ENCODE measurements around the gene DPH3. TPM values are rescaled to one million over a fixed set of nuclear protein-coding genes. Genes with fewer than 3 reads are reported as not detected.

DPH3 gene
- total RNA-seq, 4 donors from 2014 or later = 17.8 to 33.8 (median 24.3) TPM

GRCh38 chr3:16243706-16244490 lies 20.8 kb downstream of the DPH3 start:
- TF ChIP-seq CTCF (IDR thresholded peaks at IDR 0.05) = no peak
- Histone ChIP-seq H3K27ac (no peak overlapping the region), H3K27me3 (no peaks in the 10 kb centered on the region), H3K4me3 (no peak overlapping the region), H3K36me3 (no peaks in the 10 kb centered on the region), H3K9me3 (no peaks in the 10 kb centered on the region), H3K4me1 (peaks cover 0 to 5% (median 2%) of the 10 kb centered on the region in 4 donors)
- DNase-seq = no peak

GRCh38 chr3:16242177-16242576 lies 22.6 kb downstream of the DPH3 start:
- DNase-seq = no peak

GRCh38 chr3:16241225-16241624 lies 23.5 kb downstream of the DPH3 start:
- Histone ChIP-seq H3K4me3 (no peak overlapping the region), H3K27me3 (no peaks in the 10 kb centered on the region), H3K4me1 (no peaks in the 10 kb centered on the region), H3K36me3 (no peaks in the 10 kb centered on the region), H3K27ac (no peak overlapping the region), H3K9me3 (no peaks in the 10 kb centered on the region)
- TF ChIP-seq POLR2A (IDR thresholded peaks at IDR 0.05) (no peak), CTCF (IDR thresholded peaks at IDR 0.05) (no peak)
- DNase-seq = no peak

More at GRCh38 chr3:16242177-16242576, 22.6 kb downstream of the DPH3 start:
- Histone ChIP-seq H3K27ac (no peak overlapping the region), H3K4me3 (no peak overlapping the region), H3K27me3 (no peaks in the 10 kb centered on the region), H3K36me3 (no peaks in the 10 kb centered on the region), H3K4me1 (no peaks in the 10 kb centered on the region), H3K9me3 (no peaks in the 10 kb centered on the region)
- TF ChIP-seq CTCF (IDR thresholded peaks at IDR 0.05) (no peak), POLR2A (IDR thresholded peaks at IDR 0.05) (no peak)

- H3K27me3 ChIP-seq = no peaks in the 10 kb centered on the region
- H3K36me3 ChIP-seq = no peaks in the 10 kb centered on the region
- DNase-seq = no peak
- H3K9me3 ChIP-seq = no peaks in the 10 kb centered on the region
- no peak overlapping the region for H3K4me3 ChIP-seq
- H3K27ac ChIP-seq = peak overlapping the region in 1 of 4 donors; percentile 30
- TF ChIP-seq CTCF (IDR thresholded peaks at IDR 0.05) (no peak), POLR2A (IDR thresholded peaks at IDR 0.05) (no peak)
- H3K4me1 ChIP-seq = no peaks in the 10 kb centered on the region
Measured at GRCh38 chr3:16240229-16241023, 24.3 kb downstream of the DPH3 start.

GRCh38 chr3:16239780-16240179 lies 25.0 kb downstream of the DPH3 start:
- H3K36me3 ChIP-seq = no peaks in the 10 kb centered on the region
- H3K9me3 ChIP-seq = no peaks in the 10 kb centered on the region
- no peaks in the 10 kb centered on the region for H3K4me1 ChIP-seq
- H3K27me3 ChIP-seq = no peaks in the 10 kb centered on the region
- TF ChIP-seq CTCF (IDR thresholded peaks at IDR 0.05) = no peak
- TF ChIP-seq POLR2A (IDR thresholded peaks at IDR 0.05) = no peak
- DNase-seq = no peak
- H3K27ac ChIP-seq = no peak overlapping the region
- H3K4me3 ChIP-seq = no peak overlapping the region
